Body of pancreas (tissue), 4 donors: ENCODE data around the gene FAM50A. TPM values are rescaled to one million over a fixed set of nuclear protein-coding genes. Genes with fewer than 3 reads are reported as not detected.

Experiments
- ATAC-seq: fragments of 150-250 bp; one replicate; pipeline ENCODE4 v1.9.1; 2016
- DNase-seq, 4 donors: peaks; one replicate each; pipeline ENCODE4 v3.0.0-alpha.2; 2019
- H3K27ac ChIP-seq, 4 donors: fragments of 200-600 bp; sonication (generic); 1 replicate in 3 of 4; 2 replicates in 1 of 4; pipeline versions ENCODE4 v1.5.1 to v1.6.1; 2016 to 2019; ENCODE audit warnings: mild to moderate bottlenecking in 1 of 4, mixed read lengths in 1 of 4, moderate library complexity in 1 of 4
- H3K27me3 ChIP-seq, 2 donors: fragments of 200-600 bp; sonication (generic); one replicate each; pipeline ENCODE4 v1.6.0; 2016; ENCODE audit warnings: mild to moderate bottlenecking in 1 of 2
- H3K36me3 ChIP-seq, 2 donors: fragments of 200-600 bp; sonication (generic); replicated peaks in 1 of 2; 2 replicates each; pipeline ENCODE4 v1.5.1; 2016; ENCODE audit warnings: low read depth in 2 of 2; ENCODE audit not compliant: insufficient read depth in 1 of 2
- H3K4me1 ChIP-seq: fragments of 200-600 bp; sonication (generic); one replicate; pipeline ENCODE4 v1.6.0; 2016
- H3K4me3 ChIP-seq, 2 donors: fragments of 200-600 bp; sonication (generic); 1 replicate in 1 of 2; 2 replicates in 1 of 2; pipeline ENCODE4 v1.5.1; 2016 to 2019
- H3K9me3 ChIP-seq, 3 donors: fragments of 200-600 bp; sonication (generic); 1 replicate in 2 of 3; 2 replicates in 1 of 3; pipeline ENCODE4 v1.5.1; 2016
- CTCF ChIP-seq, 7 experiments: fragments of 450-650 bp in 4 of 7; fragments of 200-600 bp in 3 of 7; sonication (generic) in 3 of 7; IDR thresholded peaks; one replicate each; pipeline ENCODE4 v1.5.1; 2016 to 2019; ENCODE audit warnings: antibody characterized with exemption in 7 of 7
- POLR2A ChIP-seq, 3 donors: fragments of 450-650 bp; IDR thresholded peaks; one replicate each; pipeline ENCODE4 v1.6.1; 2016; ENCODE audit warnings: antibody characterized with exemption in 3 of 3, mild to moderate bottlenecking in 2 of 3
- WGBS, 2 donors: methylation state at CpG; one replicate each; pipeline ENCODE4 v1.1.5; 2017; 5-methylcytosine and 5-hydroxymethylcytosine counted together
- intact Hi-C: fragments of 100-400 bp; cut with DNase I; formaldehyde crosslinking; loops from one replicate; pipeline ENCODE4 v1.15.1; 2023
- total RNA-seq, 2 donors: library from RNA; depleted of rRNA; stranded (reverse); fragments of >200 nt; gene quantifications; one replicate each; pipeline ENCODE4 v1.1.0, GENCODE V29; 2016

FAM50A gene
- total RNA-seq, 2 donors from 2014 or later: 14.5 to 48.8 TPM

- H3K4me3 ChIP-seq: no peak overlapping the region
- peaks cover 0 to 2% of the 10 kb centered on the region in 2 donors for H3K36me3 ChIP-seq
- H3K27ac ChIP-seq: no peak overlapping the region
- intact Hi-C loops: no loop called here
- 86 to 93% methylated on average over 14 to 17 of the region's 23 CpGs for WGBS, 2 donors
- no peak for ATAC-seq
- H3K9me3 ChIP-seq: no peaks in the 10 kb centered on the region
- DNase-seq: no peak
- H3K4me1 ChIP-seq: no peaks in the 10 kb centered on the region
- no peaks in the 10 kb centered on the region for H3K27me3 ChIP-seq
- TF ChIP-seq POLR2A (IDR thresholded peaks at IDR 0.05) (no peak), CTCF (IDR thresholded peaks at IDR 0.05) (no peak)
Measured at GRCh38 chrX:154471839-154472684, 28.1 kb downstream of the FAM50A start.

GRCh38 chrX:154472685-154473632 is 29.0 kb downstream of the FAM50A start:
- WGBS, 2 donors: 75 to 85% methylated on average over 13 to 20 of the region's 28 CpGs
- Histone ChIP-seq H3K27me3 (no peaks in the 10 kb centered on the region), H3K4me1 (peaks cover 3% of the 10 kb centered on the region), H3K9me3 (no peaks in the 10 kb centered on the region), H3K27ac (no peak overlapping the region), H3K36me3 (peaks cover 0 to 2% of the 10 kb centered on the region in 2 donors), H3K4me3 (no peak overlapping the region)
- ATAC-seq (no peak), DNase-seq (no peak)
- no peak for TF ChIP-seq POLR2A (IDR thresholded peaks at IDR 0.05)
- no peak for TF ChIP-seq CTCF (IDR thresholded peaks at IDR 0.05)
- intact Hi-C loops: no loop called here

GRCh38 chrX:154473683-154474082 is 29.7 kb downstream of the FAM50A start:
- no peak for TF ChIP-seq POLR2A (IDR thresholded peaks at IDR 0.05)
- no peak for TF ChIP-seq CTCF (IDR thresholded peaks at IDR 0.05)
- intact Hi-C loops: no loop called here
- ATAC-seq (no peak), DNase-seq (no peak)
- Histone ChIP-seq H3K27me3 (no peaks in the 10 kb centered on the region), H3K36me3 (peaks cover 0 to 2% of the 10 kb centered on the region in 2 donors), H3K27ac (no peak overlapping the region), H3K9me3 (no peaks in the 10 kb centered on the region), H3K4me3 (no peak overlapping the region), H3K4me1 (peaks cover 6% of the 10 kb centered on the region)
- WGBS, 2 donors: 64 to 72% methylated on average over 3 to 5 of the region's 7 CpGs

GRCh38 chrX:154476821-154477220 is 32.9 kb downstream of the FAM50A start:
- DNase-seq (no peak), ATAC-seq (no peak)
- Histone ChIP-seq H3K27ac (no peak overlapping the region), H3K4me3 (no peak overlapping the region), H3K9me3 (no peaks in the 10 kb centered on the region), H3K4me1 (peaks cover 10% of the 10 kb centered on the region), H3K36me3 (no peaks in the 10 kb centered on the region), H3K27me3 (no peaks in the 10 kb centered on the region)
- intact Hi-C loops: no loop called here
- TF ChIP-seq POLR2A (IDR thresholded peaks at IDR 0.05) (no peak), CTCF (IDR thresholded peaks at IDR 0.05) (no peak)
- WGBS, 2 donors: 90 to 92% methylated on average over 8 of the region's 8 CpGs
